Stimulated activated CD8-positive, alpha-beta memory T cell treated with anti-CD3 and anti-CD28 coated beads, Interleukin-2, amount 100 ng/mL, for 48 hours (primary cell): ENCODE results near the gene F12.
A peak's percentile ranks its signal among the peaks of the same experiment; 100 is the strongest.

Experiments
- DNase-seq, 2 donors: peaks; one replicate each; pipeline ENCODE4 v3.0.0-alpha.2; 2020; ENCODE audit warnings: low read depth in 2 of 2

The F12 gene

GRCh38 chr5:177412603-177413233 lies 3.4 kb upstream of the F12 start:
- no peak for DNase-seq

GRCh38 chr5:177410575-177410974 lies 1.2 kb upstream of the F12 start:
- no peak for DNase-seq

- no peak for DNase-seq
Measured at GRCh38 chr5:177405805-177406204, 3.6 kb downstream of the F12 start.

- no peak for DNase-seq
Measured at GRCh38 chr5:177405312-177405711, 4.1 kb downstream of the F12 start.

GRCh38 chr5:177404641-177405179 lies 4.7 kb downstream of the F12 start:
- no peak for DNase-seq

GRCh38 chr5:177403792-177404640 lies 5.3 kb downstream of the F12 start:
- peak; percentile 77 to 79 for DNase-seq

- DNase-seq = peak in 1 of 2 donors; percentile 13
Measured at GRCh38 chr5:177403102-177403791, 6.1 kb downstream of the F12 start.

GRCh38 chr5:177402271-177403043 lies 6.9 kb downstream of the F12 start:
- DNase-seq = peak in 1 of 2 donors; percentile 61

- no peak for DNase-seq
Measured at GRCh38 chr5:177399997-177400868, 9.1 kb downstream of the F12 start, which contains the start of gene PFN3. PFN3 (minus strand) TSS chr5:177400661; CDS start chr5:177400576, 85 bp downstream.

GRCh38 chr5:177397875-177398390 lies 11.4 kb downstream of the F12 start:
- no peak for DNase-seq

GRCh38 chr5:177396807-177397206 lies 12.6 kb downstream of the F12 start:
- DNase-seq = no peak

GRCh38 chr5:177396078-177396477 lies 13.3 kb downstream of the F12 start:
- DNase-seq = no peak

GRCh38 chr5:177393990-177394389 lies 15.4 kb downstream of the F12 start:
- DNase-seq = no peak

GRCh38 chr5:177393206-177393765 lies 16.1 kb downstream of the F12 start:
- no peak for DNase-seq

GRCh38 chr5:177392765-177393164 lies 16.6 kb downstream of the F12 start:
- DNase-seq = no peak

GRCh38 chr5:177390363-177391300 lies 18.7 kb downstream of the F12 start:
- peak; percentile 68 to 86 for DNase-seq

GRCh38 chr5:177389241-177390169 lies 19.9 kb downstream of the F12 start:
- DNase-seq = no peak
